ENCODE measurements around the gene NR2F2.

- TF ChIP-seq EZH2 (IDR thresholded peaks at IDR 0.05; ENCODE audit: borderline replicate concordance, insufficient read depth, low read length, poor library complexity, severe bottlenecking) (peak; percentile 95), CTCF (IDR thresholded peaks at IDR 0.05; ENCODE audit: poor library complexity, severe bottlenecking) (no peak)
Measured at GRCh38 chr15:96322536-96323318, 7.8 kb upstream of the NR2F2 start.

All from neural cell (in vitro differentiated cells).